Activated naive CD8-positive, alpha-beta T cell (primary cell): ENCODE data around the gene FRMD7.
"Not testable (repeated sequence)": the region's sequence is repeated elsewhere in the genome, so short reads cannot be mapped to it uniquely, and the experiment has no call there.

ENCODE experiments used
- H3K27ac Mint-ChIP-seq: one replicate; pipeline ENCODE4 v1.8.0; 2021; ENCODE audit warnings: mixed read lengths
- H3K27me3 Mint-ChIP-seq: one replicate; pipeline ENCODE4 v1.8.0; 2021; ENCODE audit warnings: mixed read lengths
- H3K36me3 Mint-ChIP-seq: one replicate; pipeline ENCODE4 v1.8.0; 2021; ENCODE audit warnings: mixed read lengths
- H3K4me1 Mint-ChIP-seq: one replicate; pipeline ENCODE4 v1.8.0; 2021; ENCODE audit warnings: low read depth, mixed read lengths
- H3K4me3 Mint-ChIP-seq: one replicate; pipeline ENCODE4 v1.8.0; 2021; ENCODE audit warnings: mild to moderate bottlenecking, mixed read lengths
- H3K9me3 Mint-ChIP-seq: one replicate; pipeline ENCODE4 v1.8.0; 2021; ENCODE audit warnings: low read depth, mixed read lengths

The FRMD7 gene

DNA sequence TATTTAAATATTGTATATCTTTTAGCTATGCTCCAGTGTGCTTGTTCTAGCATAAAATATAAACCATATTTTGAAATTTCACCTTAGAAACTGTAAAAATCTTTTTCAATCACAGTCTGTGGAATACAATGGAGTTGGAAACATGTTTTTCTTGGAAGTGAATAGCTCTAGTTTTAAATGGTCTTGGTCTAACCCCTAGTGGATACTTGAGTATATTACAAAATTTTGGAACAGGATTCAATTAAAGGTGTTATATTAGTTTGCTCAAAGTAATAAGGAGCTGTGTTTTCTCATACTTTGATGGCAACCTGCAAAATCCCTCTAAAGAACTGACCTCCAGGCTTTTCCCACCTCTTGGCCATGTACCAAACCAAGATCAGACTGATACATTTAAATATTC, 56.6 kb downstream of the FRMD7 start:
- no peaks in the 10 kb centered on the region for H3K9me3 Mint-ChIP-seq
- H3K4me1 Mint-ChIP-seq = peaks cover 2% of the 10 kb centered on the region
- no peaks in the 10 kb centered on the region for H3K27me3 Mint-ChIP-seq
- H3K27ac Mint-ChIP-seq = no peak overlapping the region
- H3K4me3 Mint-ChIP-seq = no peak overlapping the region
- no peaks in the 10 kb centered on the region for H3K36me3 Mint-ChIP-seq

DNA sequence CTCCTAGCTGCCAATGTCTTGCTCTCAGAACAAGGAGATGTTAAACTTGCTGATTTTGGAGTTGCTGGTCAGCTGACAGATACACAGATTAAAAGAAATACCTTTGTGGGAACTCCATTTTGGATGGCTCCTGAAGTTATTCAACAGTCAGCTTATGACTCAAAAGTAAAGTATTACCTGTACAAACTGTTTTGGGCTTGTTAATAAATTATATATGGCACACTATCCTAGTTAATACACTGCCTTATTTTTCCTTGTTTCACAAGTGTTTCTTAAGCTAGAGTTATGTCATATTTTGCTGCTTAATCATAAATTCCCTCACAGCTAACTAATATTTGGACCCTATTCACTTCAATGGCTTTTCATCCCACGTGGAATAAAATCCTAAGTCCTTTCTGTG, 59.4 kb downstream of the FRMD7 start:
- Mint-ChIP-seq H3K27me3 (no peaks in the 10 kb centered on the region), H3K27ac (no peak overlapping the region), H3K4me3 (no peak overlapping the region), H3K4me1 (peaks cover 2% of the 10 kb centered on the region), H3K9me3 (no peaks in the 10 kb centered on the region), H3K36me3 (no peaks in the 10 kb centered on the region)

DNA sequence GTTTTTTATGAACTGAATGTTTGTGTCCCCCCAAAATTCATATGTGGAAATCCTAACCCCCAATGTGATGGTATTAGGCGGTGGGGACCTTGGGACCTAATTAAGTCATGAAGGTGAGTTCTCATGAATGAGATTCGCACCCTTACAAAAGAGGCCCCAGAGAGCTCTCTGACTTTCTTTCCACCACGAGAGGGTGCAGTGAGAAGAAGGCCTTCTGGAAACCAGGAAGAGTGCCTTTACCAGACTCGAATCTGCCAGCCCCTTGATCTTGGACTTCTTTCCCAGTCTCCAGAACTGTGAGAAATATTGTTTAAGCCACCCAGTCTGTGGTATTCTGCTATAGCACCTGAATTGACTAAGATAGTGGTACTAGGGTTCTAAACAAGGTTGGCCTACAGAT, 64.0 kb downstream of the FRMD7 start:
- H3K9me3 Mint-ChIP-seq = no peaks in the 10 kb centered on the region
- H3K36me3 Mint-ChIP-seq = peaks cover 2% of the 10 kb centered on the region
- peaks cover 15% of the 10 kb centered on the region for H3K4me1 Mint-ChIP-seq
- H3K27me3 Mint-ChIP-seq = no peaks in the 10 kb centered on the region
- H3K4me3 Mint-ChIP-seq = no peak overlapping the region
- no peak overlapping the region for H3K27ac Mint-ChIP-seq

DNA sequence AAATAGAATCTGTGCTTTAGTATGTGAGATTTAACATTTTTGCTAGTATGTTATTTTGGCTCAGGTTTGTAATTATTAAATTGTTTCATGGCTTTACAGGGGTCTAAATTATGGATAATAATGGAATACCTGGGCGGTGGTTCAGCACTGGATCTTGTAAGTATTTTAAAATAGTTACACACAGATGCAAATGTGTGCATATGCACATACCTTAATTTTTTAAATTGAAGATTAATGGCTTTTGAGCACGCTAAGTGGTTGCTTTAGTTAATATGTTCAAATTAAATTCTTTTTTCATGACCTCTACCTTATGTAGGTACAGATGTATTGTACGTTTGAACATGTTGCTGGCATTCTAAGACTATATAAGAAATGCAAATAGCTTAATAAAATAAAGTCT, 64.5 kb downstream of the FRMD7 start:
- Mint-ChIP-seq H3K9me3 (no peaks in the 10 kb centered on the region), H3K27ac (no peak overlapping the region), H3K27me3 (no peaks in the 10 kb centered on the region), H3K4me1 (peaks cover 17% of the 10 kb centered on the region), H3K36me3 (peaks cover 2% of the 10 kb centered on the region), H3K4me3 (no peak overlapping the region)

DNA sequence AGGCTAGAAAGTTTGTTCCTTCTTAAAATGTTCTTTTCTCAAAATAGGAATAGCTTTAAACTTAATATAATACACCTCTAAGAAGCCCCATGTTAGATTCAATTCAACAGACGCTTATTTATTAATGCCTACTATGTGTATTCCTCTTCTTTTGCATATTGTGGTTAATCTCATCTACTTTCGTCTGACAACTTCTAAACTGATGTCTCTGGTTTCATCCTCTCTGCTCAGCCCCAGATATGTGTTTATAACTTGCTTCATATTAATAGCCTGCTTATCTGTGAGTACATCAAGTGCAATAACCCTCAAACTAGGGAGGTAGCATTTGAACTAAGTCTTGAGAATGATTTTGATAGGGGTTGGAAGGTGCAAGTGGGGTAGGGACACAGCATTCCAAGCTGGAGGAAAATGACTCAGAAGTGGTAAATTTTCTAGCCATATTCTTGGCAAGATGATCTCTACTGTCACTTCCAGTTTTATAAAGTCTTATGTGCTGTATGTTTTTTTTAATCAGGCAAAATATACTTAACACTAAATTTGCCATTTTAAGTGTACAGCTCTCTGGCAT, 67.8 kb downstream of the FRMD7 start:
- Mint-ChIP-seq H3K9me3 (no peaks in the 10 kb centered on the region), H3K27ac (peak overlapping the region; percentile 28), H3K36me3 (peaks cover 2% of the 10 kb centered on the region), H3K27me3 (no peaks in the 10 kb centered on the region), H3K4me1 (peaks cover 35% of the 10 kb centered on the region), H3K4me3 (no peak overlapping the region)

DNA sequence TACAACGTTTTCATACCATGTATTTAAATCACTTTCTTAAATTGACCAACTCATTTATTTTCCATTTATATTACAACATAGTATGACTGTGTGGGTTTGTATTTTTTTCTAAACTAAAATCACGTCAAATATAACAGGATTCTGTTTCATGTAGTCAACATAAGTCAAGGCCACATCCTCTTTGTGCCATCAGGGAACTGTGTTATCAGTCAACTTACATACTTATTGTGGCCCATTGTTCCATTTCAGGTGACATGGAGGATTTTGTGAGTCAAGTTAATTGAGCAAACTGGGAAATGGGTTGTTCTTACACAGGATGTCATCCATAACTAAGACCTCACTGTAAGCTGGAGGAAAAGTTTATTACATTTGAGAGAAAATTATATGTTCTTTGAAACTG, 68.8 kb downstream of the FRMD7 start:
- Mint-ChIP-seq H3K27ac (no peak overlapping the region), H3K27me3 (no peaks in the 10 kb centered on the region), H3K9me3 (no peaks in the 10 kb centered on the region), H3K36me3 (peaks cover 2% of the 10 kb centered on the region), H3K4me3 (no peak overlapping the region), H3K4me1 (peaks cover 37% of the 10 kb centered on the region)

DNA sequence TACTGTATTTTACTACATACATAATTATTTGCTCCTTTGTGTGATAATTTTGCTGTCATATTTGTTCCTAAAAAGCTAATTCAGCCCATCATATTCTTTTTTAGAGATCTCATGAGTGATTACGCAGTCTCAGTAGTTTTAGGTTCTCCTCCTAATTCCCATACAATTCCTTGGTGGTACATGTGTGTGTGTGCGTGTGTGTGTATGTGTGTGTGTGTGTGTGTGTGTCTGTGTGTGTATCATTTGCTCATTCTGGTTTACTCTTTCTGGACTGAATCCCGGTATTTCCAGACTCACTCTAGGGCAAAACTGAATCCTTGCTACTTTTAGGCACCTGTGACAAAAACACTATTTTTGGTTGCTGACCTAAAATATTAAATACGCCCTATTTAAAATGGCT, 69.8 kb downstream of the FRMD7 start:
- Mint-ChIP-seq H3K36me3 (peaks cover 2% of the 10 kb centered on the region), H3K4me3 (no peak overlapping the region), H3K27ac (no peak overlapping the region), H3K4me1 (peaks cover 41% of the 10 kb centered on the region), H3K9me3 (no peaks in the 10 kb centered on the region), H3K27me3 (no peaks in the 10 kb centered on the region)

DNA sequence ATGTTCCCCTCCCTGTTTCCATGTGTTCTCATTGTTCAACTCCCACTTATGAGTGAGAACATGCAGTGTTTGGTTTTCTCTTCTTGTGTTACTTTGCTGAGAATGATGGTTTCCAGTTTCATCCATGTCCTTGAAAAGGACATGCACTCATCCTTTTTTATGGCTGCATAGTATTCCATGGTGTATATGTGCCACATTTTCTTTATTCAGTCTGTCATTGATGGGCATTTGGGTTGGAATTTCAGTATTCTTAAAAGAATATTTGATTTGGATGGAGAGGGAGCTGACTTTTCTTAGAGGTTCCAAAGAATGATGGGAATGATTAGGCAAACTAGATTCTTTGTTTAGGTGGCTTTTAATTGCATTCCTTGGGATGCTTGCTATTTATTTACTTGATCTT, 76.0 kb downstream of the FRMD7 start:
- peaks cover 55% of the 10 kb centered on the region for H3K4me1 Mint-ChIP-seq
- not testable (repeated sequence) for H3K36me3 Mint-ChIP-seq, H3K27me3 Mint-ChIP-seq, H3K9me3 Mint-ChIP-seq, H3K27ac Mint-ChIP-seq, H3K4me3 Mint-ChIP-seq

DNA sequence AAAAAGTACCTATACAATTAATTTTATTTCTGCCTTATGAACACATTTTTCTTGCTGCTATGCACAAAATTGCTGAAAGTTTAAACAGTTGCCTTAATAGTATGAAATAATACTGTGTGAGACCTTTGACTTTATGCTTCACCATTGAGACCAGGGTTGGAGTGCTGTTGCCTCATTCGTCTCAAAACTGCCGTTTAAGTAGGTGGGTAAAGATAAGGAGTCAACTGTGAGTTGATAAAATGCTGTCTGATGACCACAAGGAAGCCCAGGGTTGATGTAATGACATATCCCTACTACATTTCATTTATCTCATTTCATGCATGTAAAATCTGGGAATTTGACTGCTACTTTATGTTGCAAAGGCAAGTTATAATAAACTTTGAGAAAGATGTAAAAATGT, 81.3 kb downstream of the FRMD7 start:
- no peaks in the 10 kb centered on the region for H3K9me3 Mint-ChIP-seq
- H3K27ac Mint-ChIP-seq = no peak overlapping the region
- peaks cover 2% of the 10 kb centered on the region for H3K36me3 Mint-ChIP-seq
- no peaks in the 10 kb centered on the region for H3K27me3 Mint-ChIP-seq
- H3K4me1 Mint-ChIP-seq = peaks cover 54% of the 10 kb centered on the region
- no peak overlapping the region for H3K4me3 Mint-ChIP-seq

DNA sequence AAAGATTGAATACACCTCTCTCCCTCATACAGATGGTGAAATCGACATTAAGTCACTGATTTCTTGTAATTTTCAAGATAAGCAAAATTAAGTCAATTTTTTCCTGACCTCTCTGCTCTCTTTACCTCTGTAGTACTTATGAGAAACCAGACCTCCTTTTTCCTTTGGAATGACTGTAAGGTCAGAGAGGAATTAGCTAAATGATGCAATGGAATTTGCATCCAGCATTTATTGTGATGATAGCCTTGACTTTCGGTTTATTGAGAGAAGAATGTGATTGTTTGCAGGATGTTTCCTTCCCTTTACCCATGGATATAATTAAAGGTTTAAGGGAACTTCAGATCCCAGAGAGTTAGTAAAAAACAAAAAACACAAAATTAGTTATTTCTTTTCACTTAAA, 82.4 kb downstream of the FRMD7 start:
- peaks cover 62% of the 10 kb centered on the region for H3K4me1 Mint-ChIP-seq
- H3K27ac Mint-ChIP-seq = no peak overlapping the region
- no peaks in the 10 kb centered on the region for H3K9me3 Mint-ChIP-seq

DNA sequence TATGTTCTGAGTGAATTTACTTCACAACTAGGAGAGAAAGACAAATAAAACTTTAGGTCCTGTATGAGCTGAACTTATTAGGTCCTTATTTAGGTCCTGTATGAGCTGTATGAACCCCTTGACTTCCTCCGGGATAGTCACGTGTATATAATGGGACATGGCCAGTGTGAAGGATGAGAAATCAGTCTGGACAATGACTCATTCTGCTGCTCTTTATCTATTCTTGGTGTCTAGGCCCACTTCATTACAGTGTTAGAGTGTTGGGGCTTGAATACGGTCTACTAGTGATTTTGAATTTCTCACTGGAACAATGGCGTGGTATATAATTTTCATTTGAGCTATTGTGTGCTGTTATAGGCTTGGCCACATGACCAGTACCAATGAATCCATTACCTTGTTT, 82.9 kb downstream of the FRMD7 start:
- Mint-ChIP-seq H3K27me3 (no peaks in the 10 kb centered on the region), H3K27ac (no peak overlapping the region), H3K36me3 (no peaks in the 10 kb centered on the region), H3K4me1 (peaks cover 64% of the 10 kb centered on the region), H3K9me3 (no peaks in the 10 kb centered on the region), H3K4me3 (no peak overlapping the region)

More for the DNA sequence above, 82.4 kb downstream of the FRMD7 start:
- H3K4me3 Mint-ChIP-seq = no peak overlapping the region
- H3K36me3 Mint-ChIP-seq = no peaks in the 10 kb centered on the region
- H3K27me3 Mint-ChIP-seq = no peaks in the 10 kb centered on the region

DNA sequence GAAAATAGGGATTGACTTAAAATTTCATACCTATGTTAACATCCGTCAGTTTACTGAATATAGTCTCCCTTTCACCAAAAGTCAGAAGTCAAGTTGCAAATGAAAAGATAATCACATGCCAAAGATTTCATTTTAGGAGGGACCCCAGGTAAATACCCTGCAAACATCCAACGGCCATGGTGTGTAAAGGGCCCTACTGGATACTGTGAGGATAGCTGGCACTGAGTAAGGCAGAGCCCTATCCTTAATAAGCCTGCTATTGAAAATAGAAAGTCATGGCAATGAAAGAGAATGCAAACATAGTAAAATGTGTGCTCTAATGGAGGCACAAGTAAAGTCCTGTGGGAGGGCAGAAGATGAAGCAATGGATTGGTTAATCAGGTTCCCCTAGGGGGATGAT, 83.8 kb downstream of the FRMD7 start:
- H3K27ac Mint-ChIP-seq = no peak overlapping the region
- no peak overlapping the region for H3K4me3 Mint-ChIP-seq
- H3K27me3 Mint-ChIP-seq = no peaks in the 10 kb centered on the region
- no peaks in the 10 kb centered on the region for H3K9me3 Mint-ChIP-seq
- H3K4me1 Mint-ChIP-seq = peaks cover 62% of the 10 kb centered on the region
- no peaks in the 10 kb centered on the region for H3K36me3 Mint-ChIP-seq

DNA sequence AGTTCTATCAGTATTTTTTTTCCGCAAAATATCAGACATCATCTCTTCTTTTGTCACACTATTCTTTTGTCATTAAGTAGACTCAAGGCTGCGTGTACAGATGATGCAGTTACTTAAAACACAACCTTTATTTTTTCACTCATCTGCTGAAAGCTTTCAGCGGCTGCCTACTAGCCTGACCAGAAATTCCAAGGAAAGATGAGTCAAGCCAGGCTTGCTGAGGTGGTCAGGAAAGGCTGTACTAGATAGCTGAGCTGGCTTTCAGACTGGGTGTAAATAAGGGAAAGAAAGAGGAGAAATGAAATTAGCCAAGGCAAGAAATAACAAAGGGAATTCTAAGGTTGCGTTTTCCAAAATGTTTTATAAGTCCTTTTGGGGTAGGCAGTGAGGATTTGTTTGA, 86.8 kb downstream of the FRMD7 start:
- Mint-ChIP-seq H3K27me3 (no peaks in the 10 kb centered on the region), H3K36me3 (no peaks in the 10 kb centered on the region), H3K9me3 (no peaks in the 10 kb centered on the region), H3K4me1 (peaks cover 69% of the 10 kb centered on the region), H3K4me3 (no peak overlapping the region), H3K27ac (peak overlapping the region; percentile 41)

DNA sequence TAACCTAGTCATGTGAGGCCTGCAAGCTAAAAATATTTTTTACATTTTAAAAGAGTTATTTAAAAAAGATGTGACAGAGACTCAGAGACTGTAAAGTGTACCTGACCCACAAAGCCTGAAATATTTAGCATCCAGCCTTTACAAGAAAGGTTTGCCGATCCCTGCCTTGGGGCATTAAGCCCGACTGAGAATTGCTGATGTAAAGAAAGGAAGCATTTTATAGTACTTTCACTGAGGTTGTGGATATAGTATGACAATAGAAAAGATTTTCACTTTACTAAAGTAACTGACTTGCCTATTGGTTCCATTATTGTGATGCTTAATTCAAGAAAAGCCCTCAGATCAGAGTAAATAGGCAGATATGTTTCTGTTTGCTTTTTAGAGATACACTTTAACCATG, 87.8 kb downstream of the FRMD7 start:
- no peaks in the 10 kb centered on the region for H3K9me3 Mint-ChIP-seq
- peaks cover 69% of the 10 kb centered on the region for H3K4me1 Mint-ChIP-seq
- H3K27ac Mint-ChIP-seq = no peak overlapping the region

DNA sequence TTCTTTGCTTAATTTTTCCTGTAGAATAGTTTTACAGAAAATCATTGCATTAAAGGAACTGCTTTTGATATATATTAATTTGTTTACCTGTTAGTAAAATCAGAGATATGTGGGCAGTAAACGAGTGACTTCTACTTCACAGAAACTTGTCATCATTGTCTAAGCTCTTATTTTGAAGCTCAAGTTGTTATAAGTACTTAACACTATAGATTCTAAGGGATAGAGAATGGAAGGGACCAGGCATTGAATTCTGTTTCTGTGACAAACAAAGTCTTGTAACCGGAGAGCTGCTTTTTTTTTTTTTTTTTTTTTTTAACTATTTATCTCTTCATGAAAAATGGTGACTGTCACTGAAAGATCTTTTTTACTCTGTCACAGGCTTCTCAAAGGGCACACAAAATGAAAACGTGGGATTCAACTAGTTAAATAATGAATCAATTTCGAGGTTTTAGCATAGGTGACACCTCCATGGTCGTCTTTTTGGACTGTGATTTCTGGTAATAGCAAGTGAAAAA, 90.3 kb downstream of the FRMD7 start:
- H3K4me1 Mint-ChIP-seq = peaks cover 71% of the 10 kb centered on the region
- no peaks in the 10 kb centered on the region for H3K36me3 Mint-ChIP-seq
- H3K9me3 Mint-ChIP-seq = no peaks in the 10 kb centered on the region
- no peaks in the 10 kb centered on the region for H3K27me3 Mint-ChIP-seq
- no peak overlapping the region for H3K4me3 Mint-ChIP-seq
- H3K27ac Mint-ChIP-seq = no peak overlapping the region

More for the DNA sequence above, 87.8 kb downstream of the FRMD7 start:
- H3K4me3 Mint-ChIP-seq = no peak overlapping the region
- no peaks in the 10 kb centered on the region for H3K27me3 Mint-ChIP-seq
- H3K36me3 Mint-ChIP-seq = no peaks in the 10 kb centered on the region

DNA sequence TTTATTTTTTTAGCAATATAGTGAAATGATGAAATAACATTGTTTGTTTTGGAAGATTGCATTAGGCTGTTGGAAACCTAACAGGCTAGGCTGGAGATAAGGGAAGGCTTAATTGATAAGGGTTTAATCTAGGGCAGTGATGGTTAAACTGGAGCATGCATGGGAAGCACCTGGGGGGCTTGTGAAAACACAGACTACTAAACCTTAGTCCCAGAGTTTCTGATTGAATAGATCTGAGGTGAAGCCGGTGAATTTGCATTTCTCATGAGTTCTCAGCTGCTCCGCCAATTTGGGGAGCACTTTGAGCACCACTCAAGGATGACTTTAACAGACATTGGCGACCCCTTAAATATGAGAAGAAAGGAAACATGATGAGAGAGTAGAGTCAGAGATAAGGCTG, 93.2 kb downstream of the FRMD7 start:
- Mint-ChIP-seq H3K27ac (peak overlapping the region; percentile 7), H3K27me3 (no peaks in the 10 kb centered on the region), H3K4me3 (no peak overlapping the region), H3K4me1 (peaks cover 74% of the 10 kb centered on the region), H3K9me3 (no peaks in the 10 kb centered on the region), H3K36me3 (no peaks in the 10 kb centered on the region)
